ENCODE results near the gene GLI2.

GLI2 gene

GRCh38 chr2:120710256-120710655 is 25.4 kb upstream of the GLI2 start:
- no peak for DNase-seq (ENCODE audit: low read depth)
- no peak overlapping the region for H3K4me3 ChIP-seq (ENCODE audit: low read length)

GRCh38 chr2:120711694-120712093 is 24.0 kb upstream of the GLI2 start:
- no peak overlapping the region for H3K4me3 ChIP-seq (ENCODE audit: low read length)
- no peak for TF ChIP-seq CTCF (conservative IDR thresholded peaks at IDR 0.05; ENCODE audit: low read depth, low read length)
- DNase-seq (ENCODE audit: low read depth): no peak

More at GRCh38 chr2:120710256-120710655, 25.4 kb upstream of the GLI2 start:
- no peak for TF ChIP-seq CTCF (conservative IDR thresholded peaks at IDR 0.05; ENCODE audit: low read depth, low read length)

- TF ChIP-seq CTCF (conservative IDR thresholded peaks at IDR 0.05; ENCODE audit: low read depth, low read length): no peak
- H3K4me3 ChIP-seq (ENCODE audit: low read length): no peak overlapping the region
- DNase-seq (ENCODE audit: low read depth): no peak
Measured at GRCh38 chr2:120712180-120712681, 23.4 kb upstream of the GLI2 start.

- H3K4me3 ChIP-seq (ENCODE audit: low read length): no peak overlapping the region
- no peak for DNase-seq (ENCODE audit: low read depth)
- TF ChIP-seq CTCF (conservative IDR thresholded peaks at IDR 0.05; ENCODE audit: low read depth, low read length): no peak
Measured at GRCh38 chr2:120715353-120715752, 20.3 kb upstream of the GLI2 start.

- DNase-seq (ENCODE audit: low read depth): no peak
- H3K4me3 ChIP-seq (ENCODE audit: low read length): no peak overlapping the region
- no peak for TF ChIP-seq CTCF (conservative IDR thresholded peaks at IDR 0.05; ENCODE audit: low read depth, low read length)
Measured at GRCh38 chr2:120715941-120716340, 19.7 kb upstream of the GLI2 start.

GRCh38 chr2:120716641-120717585 is 18.8 kb upstream of the GLI2 start:
- no peak for TF ChIP-seq CTCF (conservative IDR thresholded peaks at IDR 0.05; ENCODE audit: low read depth, low read length)
- no peak overlapping the region for H3K4me3 ChIP-seq (ENCODE audit: low read length)
- no peak for DNase-seq (ENCODE audit: low read depth)

GRCh38 chr2:120719491-120719890 is 16.2 kb upstream of the GLI2 start:
- no peak overlapping the region for H3K4me3 ChIP-seq (ENCODE audit: low read length)
- no peak for DNase-seq (ENCODE audit: low read depth)
- no peak for TF ChIP-seq CTCF (conservative IDR thresholded peaks at IDR 0.05; ENCODE audit: low read depth, low read length)

All from retinal pigment epithelial cell (primary cell).